Measurements from ENCODE around the gene SPRING1.

DNA sequence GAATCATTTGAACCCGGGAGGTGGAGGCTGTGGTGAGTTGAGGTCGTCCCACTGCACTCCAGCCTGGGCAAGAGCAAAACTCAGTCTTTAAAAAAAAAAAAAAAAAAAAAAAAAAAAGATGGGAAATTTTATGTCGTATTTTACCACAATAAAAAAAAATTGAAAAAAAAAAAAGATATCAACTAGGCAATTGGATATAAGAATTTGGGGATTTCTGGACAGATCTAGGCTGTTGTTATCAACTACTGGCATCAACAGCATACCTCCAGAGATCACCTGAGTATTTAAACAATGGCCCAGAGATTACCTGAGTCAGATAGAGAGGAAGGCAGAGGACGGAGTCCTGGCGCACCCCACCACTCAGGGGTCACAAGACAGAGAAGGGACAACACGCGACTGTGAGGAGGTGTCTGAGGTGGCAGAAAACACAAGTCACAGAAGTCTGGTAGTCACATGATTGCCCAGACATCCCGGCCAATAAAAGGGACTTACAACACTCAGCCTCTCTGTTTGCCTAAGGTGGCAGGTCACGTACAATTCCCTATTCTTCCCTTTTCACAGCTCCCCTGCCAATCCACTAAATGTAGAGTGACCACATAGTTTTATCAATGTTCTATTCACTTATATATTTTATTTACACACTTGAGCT lies 1.8 kb downstream of the SPRING1 start:
- TF ChIP-seq, protein P1, sequence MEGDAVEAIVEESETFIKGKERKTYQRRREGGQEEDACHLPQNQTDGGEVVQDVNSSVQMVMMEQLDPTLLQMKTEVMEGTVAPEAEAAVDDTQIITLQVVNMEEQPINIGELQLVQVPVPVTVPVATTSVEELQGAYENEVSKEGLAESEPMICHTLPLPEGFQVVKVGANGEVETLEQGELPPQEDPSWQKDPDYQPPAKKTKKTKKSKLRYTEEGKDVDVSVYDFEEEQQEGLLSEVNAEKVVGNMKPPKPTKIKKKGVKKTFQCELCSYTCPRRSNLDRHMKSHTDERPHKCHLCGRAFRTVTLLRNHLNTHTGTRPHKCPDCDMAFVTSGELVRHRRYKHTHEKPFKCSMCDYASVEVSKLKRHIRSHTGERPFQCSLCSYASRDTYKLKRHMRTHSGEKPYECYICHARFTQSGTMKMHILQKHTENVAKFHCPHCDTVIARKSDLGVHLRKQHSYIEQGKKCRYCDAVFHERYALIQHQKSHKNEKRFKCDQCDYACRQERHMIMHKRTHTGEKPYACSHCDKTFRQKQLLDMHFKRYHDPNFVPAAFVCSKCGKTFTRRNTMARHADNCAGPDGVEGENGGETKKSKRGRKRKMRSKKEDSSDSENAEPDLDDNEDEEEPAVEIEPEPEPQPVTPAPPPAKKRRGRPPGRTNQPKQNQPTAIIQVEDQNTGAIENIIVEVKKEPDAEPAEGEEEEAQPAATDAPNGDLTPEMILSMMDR (IDR thresholded peaks at IDR 0.05; ENCODE audit: low read depth, low read length), result no peak
- no peak for TF ChIP-seq EZH2phosphoT487 (IDR thresholded peaks at IDR 0.05; ENCODE audit: low read depth)
